Astrocyte of the hippocampus (primary cell): ENCODE measurements around the gene PHF19.

ENCODE experiments used
- DNase-seq: peaks from one replicate; pipeline ENCODE4 v3.0.0; 2011; ENCODE audit warnings: low read depth, low spot score

PHF19 gene

DNA sequence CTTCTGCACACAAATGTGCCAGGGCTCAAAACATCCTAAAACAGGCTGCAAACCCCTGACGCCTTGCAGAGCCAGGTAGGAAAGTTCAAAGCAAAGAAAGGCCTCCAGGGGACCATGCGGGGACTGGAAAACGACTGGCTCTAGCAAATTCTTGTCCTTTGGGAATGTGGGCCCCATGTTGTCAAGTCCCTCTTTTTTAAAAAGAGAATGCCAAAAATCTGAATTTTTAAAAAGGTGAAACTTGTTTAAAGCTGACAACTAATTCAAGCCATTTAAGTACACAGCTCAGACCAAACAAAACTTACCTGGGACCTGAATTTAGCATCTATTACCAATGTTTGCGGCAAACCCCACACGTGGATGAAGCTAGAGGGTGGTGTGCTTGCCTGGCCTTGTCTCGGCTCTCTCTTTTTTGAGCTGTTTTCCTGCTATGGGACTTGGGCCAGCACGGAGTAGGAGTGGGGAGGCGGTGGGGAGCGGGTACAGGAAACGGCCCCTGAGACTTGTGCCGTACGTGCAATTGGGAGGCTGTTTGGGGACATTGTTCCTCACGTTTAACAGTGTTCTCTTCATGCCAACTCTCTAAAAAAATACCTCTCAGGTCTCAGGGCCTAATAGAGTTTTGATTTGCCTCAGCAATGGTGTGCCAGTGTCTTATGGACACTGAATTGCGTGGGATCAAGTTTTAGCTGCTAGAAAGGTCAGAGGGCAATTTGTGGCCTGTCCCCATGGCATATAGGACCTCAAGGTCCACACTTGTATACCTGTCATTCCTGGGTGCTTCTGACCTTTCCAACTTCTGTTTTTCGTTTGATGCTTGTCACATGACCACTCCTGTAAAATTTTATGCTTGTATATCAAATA lies 15.1 kb upstream of the PHF19 start:
- DNase-seq, result no peak

DNA sequence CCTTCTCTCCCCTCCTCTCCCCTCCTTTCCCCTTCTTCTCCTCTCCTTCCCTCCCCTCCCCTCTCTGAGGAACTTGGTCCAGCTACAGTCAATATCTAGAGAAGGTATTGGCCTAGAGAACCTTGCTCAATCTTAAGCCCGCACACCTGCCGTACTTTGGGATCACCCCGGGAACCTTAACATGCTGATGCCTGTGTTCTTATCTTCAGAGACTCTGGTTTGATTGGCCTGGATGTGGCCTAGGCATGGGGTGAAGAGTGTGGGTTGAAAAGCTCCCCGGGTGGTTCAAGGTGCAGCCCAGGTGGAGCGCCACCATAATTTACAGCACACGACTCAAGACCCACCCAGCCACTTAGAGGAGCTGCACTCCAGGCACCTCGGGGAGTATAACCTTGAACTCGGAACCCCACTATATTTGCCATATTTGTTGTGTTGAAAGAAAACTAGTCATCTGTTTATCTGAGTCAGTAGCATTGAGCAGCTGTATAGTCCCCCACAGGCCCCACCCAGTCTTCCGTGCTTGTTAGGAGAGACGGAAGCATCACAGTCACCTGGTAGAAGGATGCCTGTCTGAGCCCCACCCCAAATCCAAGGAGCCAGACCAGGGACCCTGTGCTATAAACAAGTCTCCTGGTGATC lies 14.4 kb upstream of the PHF19 start:
- DNase-seq, result no peak

DNA sequence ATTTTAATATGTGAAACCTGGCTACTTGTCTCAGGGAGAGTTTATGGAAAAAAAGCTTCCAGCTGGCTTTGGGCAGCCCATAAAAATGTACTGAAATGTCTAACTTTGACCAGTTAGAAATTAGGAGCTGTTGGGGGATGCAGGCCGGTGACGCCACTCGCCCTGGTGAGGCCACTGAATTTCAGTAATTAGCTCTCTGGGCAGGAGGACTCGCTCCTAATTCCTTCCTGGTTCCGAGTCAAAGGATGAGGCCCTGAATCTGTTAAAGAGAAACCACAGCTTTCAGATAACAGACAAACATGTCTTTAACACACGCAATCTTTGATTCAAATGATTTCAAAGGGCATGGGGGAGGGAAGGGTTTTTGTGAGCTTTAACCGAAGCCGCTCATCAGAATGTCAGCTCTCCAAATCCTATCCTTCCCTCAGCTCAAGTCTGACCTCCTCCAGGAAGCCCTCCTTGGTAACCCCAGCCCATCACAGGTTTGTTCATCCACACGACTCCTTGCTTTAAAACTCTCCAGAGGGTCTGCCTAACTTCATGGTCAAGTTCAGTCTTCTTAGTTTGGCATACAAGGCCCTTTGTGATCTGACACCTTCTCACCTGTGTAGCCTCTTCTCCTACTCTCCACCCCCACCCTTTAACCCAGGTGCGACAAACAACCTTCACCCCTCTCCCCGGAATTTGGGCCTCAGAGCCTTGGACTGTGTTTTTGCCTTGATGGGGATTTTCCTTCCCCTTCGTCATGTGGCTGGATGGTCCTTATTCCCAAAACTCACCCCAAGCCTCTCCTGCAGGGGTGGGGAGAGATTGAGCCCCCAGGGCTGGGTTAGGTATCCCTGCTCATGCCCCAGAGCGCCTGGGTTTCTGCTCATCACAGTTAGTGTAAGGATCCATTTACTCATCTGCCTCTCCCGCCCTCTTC lies 13.6 kb upstream of the PHF19 start:
- DNase-seq, result no peak

DNA sequence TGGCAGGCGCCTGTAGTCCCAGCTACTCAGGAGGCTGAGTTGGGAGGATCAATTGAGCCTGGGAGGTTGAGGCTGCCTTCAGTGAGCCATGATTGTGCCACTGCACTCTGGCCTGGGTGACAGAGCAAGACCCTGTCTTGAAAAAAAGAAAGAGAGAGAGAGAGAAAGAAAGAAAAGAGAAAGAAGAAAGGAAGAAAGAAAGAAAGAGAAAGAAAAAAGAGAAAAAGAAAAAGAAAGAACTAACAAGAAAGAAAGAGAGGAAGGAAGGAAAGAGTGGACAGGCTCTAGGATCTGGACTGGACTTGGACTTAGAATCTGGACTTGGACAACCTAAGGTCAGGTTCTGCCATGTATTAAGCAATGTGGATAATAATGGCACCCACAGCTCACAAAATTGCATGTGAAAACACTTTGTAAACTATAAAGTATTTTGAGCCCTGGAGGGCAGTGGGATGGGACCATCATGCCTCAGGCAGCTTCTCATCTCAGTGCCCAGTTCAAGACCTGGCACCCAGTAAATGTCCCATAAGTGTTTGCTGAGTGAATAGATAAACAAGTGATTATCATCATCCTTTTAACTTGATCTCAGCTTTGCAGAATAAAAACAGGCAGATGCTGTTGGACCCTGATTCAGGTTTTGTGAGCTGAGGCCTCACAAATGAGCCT lies 12.8 kb upstream of the PHF19 start:
- no peak for DNase-seq

DNA sequence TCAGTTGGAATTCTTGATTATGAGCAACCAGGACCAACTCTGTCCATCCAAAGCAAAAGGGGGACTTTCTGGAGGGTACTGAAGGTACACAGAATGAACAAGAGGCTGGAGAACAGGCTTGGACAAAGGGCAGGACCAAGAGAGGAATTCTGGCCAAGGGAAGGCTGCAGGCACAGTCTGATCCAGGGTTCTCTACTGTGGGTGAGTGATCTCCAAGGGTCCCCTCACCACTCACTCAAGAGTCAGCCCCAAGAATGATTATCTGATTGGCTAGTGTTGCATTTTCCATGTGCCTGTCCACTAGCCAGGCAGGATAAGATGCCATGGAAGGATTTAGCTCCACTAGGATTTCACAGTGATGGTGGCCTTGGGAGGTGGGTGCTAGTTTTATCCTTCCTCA lies 11.6 kb upstream of the PHF19 start:
- DNase-seq, result no peak

DNA sequence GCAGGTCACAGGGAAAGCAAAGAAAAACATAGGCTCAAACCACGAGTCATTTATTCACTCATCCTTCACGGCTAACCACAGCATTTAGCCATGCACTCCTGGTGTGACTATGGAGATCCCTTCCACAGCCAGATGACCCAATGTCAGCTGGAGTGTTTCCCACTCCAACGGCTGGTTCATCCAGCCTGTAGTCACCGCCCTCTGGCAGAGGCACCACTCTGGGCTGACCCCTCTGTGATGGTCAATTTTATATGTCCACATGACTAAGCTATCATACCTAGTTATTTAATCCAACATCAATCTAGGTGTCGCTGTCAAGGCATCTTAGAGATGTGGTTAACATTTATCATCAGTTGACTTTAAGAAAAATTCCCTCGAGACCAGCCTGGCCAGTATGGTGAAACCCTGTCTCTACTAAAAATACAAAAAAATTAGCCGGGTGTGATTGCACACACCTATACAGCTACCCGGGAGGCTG lies 9.5 kb upstream of the PHF19 start:
- peak; percentile 64 for DNase-seq

DNA sequence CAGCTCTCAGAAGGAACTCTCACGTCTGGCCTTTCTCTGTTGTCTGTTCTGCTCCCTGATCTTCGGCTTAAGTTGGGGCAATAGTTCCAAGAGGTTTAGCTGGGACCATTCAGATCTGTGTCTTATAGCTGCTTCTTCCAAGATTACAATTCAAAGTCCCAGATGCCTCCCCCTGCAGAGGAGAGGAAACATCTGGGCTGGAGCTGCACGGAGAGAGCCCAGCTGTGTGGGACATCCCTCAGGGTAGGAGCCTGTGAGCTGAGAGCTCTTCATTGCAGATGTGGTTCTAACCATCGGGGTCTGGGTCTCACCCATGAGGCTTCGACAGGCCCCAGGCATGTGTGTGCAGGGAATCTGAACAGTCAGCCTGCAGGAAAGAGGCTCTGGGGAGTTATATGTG lies 9.0 kb upstream of the PHF19 start:
- no peak for DNase-seq

DNA sequence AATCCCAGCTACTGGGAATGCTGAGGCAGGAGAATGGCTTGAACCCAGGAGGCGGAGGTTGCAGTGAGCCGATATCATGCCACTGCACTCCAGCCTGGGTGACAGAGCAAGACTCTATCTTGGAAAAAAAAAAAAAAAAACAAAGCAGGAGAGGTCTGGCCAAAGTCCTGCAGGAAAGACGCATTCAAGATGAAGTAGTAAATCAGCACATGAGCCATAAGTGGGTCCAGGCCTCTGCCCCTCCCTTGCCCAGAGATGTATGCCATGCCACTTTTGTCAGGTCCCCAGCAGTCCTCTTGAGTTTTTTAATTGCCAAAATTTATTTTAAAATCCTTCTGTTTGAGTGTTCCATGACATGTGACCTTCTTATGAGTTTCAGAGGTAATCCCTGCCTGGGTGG lies 8.5 kb upstream of the PHF19 start:
- no peak for DNase-seq

DNA sequence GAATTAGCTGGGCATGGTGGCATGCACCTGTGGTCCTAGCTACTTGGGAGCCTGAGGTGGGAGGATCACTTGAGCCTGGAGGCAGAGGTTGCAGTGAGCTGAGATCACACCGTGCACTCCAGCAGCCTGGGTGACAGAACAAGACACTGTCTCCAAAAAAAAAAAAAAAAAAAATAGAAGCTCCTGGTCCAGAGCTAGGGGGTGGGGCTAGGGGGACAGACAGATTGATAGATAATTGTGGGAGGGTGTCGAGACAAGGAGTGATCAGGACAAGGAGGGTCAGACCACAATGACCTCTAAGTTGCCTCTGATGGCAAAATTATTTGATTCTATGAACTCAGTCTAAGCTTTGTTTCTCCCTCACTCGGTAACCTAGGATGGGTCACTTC lies 6.6 kb upstream of the PHF19 start:
- no peak for DNase-seq

DNA sequence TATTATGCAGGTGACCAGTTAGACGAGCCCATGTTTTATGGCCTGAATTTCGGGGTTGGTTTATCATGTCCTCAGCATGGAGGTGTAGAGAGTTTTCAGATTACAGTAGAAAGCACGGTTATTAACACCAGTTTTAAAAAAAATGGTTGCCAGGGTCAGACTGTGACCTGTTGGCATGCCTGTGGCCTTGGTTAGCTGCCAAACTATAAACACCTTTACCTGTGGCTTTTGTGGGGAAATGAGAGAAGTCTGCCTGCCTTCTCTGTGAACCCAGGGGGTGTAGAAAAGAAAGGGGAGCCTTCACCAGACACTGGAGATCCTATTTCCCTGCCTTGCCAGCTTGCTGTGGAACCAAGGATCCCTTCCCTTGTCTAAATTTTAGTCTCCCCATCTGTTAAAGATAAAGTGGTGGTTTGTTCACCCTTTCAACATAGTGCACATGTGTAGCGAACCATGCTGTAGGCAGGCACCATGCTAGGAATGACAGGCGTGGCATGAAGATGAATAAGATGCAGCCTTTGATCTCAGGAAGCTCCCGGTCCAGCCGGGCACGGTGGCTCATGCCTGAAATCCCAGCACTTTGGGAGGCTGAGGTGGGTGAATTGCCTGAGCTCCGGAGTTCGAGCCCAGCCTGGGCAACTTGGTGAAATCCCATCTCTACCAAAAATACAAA lies 6.1 kb upstream of the PHF19 start:
- no peak for DNase-seq

DNA sequence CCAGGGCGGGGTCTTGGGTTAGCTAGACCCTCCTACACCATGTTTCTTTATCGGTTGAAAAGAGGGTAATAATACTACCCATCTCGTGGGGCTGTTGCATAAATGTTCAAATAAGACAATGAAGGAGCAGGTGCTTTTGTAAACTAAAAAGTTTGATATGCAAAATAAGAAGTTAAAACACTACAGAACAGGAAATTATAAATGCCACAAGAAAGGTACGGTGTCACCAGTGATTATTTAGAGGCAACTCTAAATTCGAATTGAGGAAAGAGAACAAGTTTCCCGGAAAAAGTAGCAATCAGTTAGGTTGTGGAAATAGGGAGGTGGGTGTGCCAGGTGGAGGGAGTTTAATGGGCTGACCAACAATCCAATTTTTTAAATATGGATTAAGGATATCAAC lies 2.5 kb upstream of the PHF19 start:
- DNase-seq, result no peak

DNA sequence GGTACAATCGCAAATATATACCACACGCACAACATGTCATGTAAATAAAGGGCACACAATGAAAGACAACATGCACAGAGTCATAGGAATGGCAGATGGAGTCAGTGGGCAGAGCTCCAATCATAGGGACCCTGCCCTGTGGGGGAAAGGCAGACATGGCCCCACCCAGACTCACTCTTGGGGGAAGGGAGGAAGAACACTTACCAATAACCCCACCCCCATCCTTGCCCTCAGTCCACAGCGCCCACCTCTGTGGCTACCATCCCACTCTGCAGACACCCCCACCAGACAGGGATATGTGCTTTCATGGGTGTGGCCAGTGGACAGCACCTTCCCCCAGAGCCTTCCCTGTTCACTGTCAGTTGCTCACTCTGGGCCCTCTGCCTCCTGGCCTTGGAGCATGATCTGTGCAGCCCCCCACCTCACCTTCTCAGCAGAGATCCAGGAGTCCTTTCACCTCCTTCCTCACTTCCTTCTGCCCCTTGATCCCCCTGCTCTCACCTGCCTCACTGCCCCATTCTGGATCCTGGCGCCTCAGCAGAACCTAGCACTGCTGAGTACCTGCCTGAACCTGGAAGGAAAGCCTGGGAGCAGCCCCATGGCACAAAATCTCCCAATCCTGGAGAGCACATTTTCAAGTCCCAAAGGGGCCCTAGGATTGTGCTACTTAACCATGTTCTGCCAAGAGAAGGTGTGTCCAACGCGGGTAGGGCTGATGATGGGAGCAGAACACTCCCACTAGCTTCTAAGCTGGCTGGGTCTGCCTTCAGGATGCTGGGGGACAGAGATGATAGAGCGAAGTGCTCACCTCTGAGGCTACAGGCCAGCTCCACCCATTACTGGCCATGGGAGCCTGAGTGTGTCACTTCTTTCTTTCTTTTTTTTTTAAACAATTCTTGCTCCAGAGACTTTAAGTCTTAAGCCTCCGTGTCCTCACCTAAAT lies 1.5 kb upstream of the PHF19 start:
- no peak for DNase-seq

DNA sequence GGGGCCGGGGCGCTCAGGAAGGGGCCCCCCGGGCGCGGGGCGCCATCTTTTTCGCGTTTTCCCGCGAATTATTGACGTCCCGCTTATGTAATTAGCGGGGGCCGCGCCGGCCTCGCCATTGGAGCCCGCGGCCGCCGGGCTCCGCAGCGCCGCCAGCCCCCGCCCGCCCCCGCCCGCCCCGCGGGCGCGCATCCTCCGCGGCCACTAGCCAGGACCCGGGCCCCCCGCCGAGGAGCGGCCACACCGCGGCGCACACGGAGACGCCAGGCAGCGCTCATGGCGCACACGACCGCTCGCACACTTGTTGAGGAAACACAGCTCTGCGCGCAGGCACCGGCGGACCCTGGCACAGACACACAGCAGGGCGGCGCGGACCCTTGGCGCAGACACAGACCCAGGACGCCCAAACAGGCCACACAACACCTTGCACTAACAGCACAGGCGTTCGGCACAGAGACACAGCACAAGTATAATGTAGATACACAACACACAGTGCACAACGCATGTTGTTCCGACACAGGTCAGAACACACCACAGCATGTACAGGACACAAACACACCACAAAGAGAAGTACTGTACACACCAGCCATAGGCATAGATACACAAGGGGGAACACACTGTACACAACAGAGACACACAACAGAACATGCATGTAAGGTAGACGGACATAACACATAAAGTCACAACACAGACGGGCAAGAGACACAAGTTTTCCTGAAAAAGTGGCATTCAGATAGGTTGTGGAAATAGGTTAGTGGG lies 467 bp upstream of the PHF19 start:
- DNase-seq, result peak; percentile 75

DNA sequence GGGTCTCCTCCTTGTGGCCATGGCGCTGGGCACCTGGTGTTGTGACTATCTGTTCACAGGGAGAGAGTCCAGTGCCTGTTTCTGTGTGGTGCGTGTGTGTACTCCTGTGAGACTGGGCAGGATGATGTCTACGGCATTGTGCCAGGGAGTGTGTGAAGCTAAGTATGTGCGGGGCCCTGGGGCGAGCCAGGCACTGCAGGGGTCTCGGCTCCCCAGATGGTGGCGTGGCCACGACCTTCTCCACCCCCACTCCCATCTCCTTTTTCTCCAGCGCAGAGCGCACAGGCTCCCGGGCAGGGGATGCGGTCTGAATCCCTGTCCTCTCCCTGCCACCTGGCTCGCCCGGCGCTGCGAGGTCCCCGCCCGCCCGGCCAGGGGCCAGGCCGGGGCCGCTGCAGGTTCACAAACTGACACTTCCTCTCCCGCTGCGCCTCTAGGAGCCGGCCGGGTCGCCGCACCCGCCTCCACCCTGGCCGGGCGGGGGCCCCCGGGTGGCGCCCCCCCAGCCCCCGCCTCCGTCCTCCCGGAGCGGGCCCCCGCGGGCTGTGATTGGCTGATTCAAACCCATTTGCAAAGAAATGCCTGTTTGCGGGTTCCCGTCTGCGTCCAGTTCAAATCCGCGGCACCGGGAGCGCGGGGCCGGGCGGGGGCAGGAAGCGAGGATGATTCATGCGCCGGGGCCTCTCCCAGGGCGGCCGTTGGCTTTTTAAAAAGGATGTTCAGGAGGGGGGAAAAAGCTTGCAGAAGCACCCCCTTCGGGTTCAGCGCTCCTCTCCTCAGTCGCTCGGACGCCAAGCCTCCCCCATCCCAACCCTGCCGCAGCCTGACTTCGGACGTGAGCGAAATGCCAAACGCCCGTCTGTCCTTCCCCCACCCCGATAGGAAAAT lies 790 bp downstream of the PHF19 start:
- DNase-seq, result peak; percentile 92

DNA sequence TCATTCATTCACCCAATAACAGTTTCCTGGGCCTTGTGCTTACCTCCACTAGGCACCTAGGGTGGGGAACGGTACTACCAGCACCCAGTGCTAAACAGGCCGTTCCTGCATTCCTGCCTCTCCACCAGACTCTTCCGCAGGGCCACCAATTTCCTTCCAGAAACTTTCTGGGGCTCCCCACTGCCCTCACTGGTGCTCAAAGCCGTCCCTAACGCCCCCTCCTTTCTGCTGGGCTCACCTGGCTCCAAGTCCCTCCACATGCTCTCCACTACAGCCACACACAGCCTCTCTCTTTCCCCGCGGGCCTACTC lies 1.4 kb downstream of the PHF19 start:
- DNase-seq, result no peak

DNA sequence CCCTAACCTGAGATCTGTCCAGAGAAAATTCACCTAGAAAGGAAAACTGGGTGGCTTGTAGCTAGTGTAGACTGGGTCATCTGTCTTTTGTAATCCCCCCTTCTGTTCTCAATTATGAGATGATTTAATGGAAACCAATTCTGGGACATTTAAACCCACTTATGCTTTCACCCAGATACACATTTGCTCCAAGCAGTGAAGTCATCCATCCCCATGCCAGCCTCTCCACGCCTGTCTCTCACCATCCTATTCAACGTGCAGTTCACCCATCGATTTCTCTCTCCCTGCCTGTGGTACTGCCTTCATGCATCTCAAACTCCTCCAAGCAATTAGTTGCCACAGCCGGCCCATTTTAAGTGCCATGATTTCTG lies 1.8 kb downstream of the PHF19 start:
- DNase-seq, result no peak

DNA sequence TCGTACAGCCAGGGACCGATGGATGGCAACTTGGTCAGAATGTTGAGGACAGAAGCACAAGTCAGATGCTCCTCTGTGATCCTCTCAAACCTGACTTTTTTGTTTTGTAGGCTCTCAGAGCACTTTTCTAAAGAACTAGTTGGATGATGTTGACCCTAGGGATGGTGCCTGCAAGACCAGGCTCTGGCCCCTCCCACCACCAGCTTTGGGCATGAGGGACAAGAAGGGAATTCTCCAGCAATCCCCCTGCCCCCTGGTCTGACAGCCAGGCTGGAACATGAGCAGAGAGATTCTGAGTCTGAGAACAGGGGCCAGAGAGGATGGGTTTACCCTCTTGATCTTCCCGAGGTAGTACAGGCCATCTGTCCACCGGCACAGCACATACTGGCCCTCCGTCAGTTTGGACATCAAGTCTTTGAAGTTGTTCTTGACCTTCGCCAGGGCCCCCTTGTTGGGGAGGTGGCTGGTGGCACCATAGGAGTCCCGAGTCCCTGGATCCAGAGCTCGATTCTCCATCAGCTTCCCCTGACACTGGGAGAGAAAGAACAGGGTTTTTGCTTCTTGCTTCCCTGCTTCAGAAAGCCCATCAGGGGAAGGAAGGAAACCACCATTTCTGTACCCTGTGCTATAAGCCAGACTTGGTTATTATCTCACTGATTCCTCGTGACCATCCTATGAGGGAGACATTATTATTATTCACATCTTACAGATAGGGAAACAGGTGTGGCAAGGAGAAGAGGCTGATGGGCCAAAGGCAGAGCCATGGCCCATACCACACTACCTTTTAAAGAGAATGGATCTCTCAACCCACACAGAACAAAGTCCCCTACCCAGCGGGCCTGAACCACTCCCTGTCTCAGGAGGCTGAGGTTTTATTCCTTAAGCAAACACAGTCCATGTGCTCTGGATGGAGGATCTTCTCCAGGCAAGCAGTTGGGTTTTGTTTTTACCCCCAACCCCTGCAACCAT lies 2.5 kb downstream of the PHF19 start:
- DNase-seq, result no peak
